HG02588 (cell line): ENCODE data around the gene FGF5.
"Not testable (repeated sequence)": the region's sequence is repeated elsewhere in the genome, so short reads cannot be mapped to it uniquely, and the experiment has no call there.

Experiments
- ATAC-seq: cut with Tn5 transposase; IDR thresholded peaks from one replicate; pipeline ENCODE4 v1.9.1; 2021; ENCODE audit warnings: mild to moderate bottlenecking, moderate library complexity; ENCODE audit not compliant: unreplicated experiment

The FGF5 gene, protein sequence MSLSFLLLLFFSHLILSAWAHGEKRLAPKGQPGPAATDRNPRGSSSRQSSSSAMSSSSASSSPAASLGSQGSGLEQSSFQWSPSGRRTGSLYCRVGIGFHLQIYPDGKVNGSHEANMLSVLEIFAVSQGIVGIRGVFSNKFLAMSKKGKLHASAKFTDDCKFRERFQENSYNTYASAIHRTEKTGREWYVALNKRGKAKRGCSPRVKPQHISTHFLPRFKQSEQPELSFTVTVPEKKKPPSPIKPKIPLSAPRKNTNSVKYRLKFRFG

DNA sequence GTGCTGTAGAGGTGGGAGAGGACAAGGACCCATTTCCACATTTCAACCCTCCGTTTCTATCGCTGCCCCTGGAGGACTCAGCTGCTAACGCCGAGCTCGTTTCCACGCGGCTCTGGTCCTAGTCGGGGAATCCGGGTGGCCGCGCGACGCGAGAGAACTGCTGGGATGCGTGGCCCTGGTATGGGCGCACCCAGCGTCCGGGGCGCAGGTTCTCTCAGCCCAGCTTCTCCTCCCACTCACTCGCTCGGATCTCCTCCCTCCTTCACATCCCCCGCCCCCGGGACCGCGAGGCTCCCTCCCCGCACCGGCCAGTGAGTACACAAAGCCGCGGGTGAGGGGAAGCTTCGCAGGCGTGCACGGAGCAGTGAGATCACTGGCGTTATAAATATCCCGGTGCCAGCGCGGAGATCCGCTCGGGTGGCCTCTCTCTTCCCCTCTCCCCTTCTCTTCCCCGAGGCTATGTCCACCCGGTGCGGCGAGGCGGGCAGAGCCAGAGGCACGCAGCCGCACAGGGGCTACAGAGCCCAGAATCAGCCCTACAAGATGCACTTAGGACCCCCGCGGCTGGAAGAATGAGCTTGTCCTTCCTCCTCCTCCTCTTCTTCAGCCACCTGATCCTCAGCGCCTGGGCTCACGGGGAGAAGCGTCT is at the start of gene FGF5:
Gene FGF5, plus strand, starts transcription at position 412 of the 649 bp plus-strand sequence. Its CDS starts 161 bp downstream, at position 573.
- ATAC-seq = no peak

DNA sequence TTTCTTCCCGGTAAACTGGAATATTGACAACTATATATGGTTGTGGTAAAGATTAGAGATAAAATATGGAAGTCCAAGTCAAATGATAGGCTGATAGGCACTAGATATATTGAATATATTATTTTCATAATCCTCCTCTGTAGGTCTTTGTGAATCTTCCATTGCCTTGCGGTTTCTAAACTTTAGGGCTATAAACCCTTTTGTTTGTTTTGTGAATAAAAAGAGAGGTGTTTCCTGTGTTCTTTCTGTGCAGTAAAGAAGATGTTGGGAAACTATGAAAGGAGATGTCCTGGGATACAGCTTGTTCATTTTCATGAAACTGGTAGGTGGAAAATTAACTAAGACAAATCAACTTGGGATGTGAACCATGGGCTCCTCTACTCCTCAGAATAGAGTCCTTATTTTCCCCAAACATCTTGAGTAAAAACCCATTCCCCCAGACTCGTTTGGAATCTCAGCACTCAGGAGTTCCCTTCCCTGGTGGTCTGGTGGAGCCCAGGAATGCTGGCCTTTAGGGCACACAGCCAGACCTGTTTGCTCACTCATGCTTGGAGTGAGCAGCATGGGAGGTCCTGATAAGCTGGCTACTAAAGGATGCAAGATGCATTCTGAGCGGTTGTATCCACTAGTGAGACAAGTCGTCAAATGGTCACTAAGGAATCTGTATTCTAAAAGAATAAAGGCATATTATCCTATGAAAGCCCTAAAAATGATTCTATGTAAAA is 47.0 kb upstream of the FGF5 start:
- no peak for ATAC-seq

DNA sequence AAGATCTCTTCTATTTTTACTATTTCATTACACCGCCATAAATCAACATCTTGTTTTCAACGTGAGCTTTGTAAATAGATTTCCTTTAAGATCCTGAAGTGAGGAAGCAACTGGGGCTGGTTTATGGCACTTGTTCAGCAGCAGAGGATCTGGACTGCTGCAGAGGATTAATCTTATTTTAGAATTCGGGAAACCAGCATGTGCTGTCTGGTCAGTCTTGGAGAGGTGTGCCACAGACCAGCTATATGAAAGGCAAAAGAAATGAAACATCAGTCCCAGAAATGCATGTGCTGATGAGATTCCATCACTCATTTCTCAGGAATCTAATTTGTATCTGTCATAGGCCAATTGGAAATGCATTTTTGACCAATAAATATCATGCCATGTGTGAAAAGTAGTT is 45.8 kb upstream of the FGF5 start:
- ATAC-seq = no peak

DNA sequence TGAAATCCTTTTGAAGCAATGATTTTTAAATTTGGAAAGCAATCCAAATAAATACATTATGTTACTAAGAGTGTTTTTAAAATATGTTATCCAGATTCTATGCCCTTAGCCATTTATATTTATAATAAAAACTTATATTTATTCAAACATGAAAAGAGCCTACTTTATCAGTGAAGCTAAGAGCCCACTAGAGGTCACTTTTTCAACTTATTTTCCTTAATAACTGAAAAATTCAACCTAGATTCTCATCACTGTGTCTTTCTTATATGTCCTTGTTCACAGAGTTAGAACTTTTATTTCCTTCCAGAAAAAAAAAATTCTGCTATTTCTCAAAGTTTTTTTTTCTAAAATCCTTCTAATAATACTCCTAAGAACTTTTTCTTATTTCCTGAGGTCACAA is 45.3 kb upstream of the FGF5 start:
- no peak for ATAC-seq

DNA sequence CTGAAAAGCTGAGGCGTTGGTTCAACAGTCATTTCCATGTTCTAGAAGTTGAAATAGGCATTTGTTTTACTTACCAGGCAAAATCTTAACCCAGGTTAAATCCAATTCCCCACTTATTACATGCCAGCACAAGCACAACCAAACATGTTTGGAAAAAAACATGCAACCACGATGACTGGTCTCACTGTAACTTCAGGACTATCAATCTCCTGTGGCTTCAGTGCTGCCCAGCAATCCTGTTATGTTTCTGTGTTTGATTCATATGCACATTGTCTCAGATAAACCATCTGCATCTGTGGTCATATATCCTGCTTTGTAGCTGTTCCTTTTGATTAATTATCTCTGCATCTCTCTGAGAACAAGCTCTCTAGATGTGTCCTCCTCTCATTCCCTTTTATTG is 40.9 kb upstream of the FGF5 start:
- no peak for ATAC-seq

DNA sequence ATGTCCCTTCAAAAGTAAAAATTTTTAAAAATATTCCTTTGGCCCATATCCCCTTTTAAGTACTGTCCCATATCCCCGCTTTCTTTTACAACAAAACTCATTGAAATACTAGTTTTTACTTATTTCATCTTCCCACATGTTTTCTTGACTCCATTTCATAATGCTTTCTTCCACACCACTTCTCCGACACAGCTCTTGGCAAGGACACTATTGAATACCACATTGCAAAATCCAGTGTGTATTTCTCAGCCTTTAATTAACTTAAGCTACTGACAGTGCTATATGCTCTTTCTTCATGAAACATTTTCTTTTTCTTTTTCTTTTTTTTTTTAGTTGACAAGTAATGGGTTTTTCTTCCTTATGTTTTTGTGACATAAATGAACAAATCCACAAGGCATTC is 40.4 kb upstream of the FGF5 start:
- ATAC-seq = no peak

DNA sequence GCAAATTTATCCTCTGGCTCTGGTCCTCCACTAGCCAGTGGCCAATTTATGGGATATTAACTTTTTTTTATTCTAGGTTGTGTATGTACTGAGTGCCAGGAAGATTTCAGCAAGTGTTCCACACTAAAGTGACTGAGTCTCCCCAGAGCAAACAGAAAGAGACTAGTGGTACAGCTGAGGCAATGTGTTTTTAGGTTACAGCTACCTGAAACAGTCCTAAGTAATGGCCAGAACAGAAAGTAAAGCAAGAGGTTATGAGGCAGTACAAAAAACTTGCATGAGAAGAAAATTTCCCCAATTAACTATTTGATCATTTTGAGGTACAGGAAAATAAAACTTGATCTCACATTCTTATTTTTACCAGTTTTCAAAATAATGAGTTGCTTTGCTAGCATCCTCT is 38.0 kb upstream of the FGF5 start:
- ATAC-seq = no peak

DNA sequence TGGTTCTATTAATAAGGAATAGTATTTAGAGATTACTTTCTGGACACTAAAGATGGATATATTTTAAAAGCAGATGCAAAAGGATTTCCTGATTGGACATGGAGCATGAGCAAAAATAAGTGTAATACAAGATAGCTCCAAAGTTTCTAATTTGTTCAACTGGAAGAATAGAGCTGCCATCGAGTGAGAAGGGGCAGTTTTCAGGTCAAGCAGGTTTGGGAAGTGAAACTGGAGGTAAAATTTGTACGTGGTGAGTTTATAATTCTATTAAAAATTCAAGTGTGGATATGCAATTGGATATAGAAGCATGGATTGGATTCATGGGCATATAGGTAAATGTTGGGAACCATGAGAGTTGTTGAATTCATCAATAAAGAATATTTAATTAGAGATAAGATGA is 37.3 kb upstream of the FGF5 start:
- ATAC-seq = no peak

DNA sequence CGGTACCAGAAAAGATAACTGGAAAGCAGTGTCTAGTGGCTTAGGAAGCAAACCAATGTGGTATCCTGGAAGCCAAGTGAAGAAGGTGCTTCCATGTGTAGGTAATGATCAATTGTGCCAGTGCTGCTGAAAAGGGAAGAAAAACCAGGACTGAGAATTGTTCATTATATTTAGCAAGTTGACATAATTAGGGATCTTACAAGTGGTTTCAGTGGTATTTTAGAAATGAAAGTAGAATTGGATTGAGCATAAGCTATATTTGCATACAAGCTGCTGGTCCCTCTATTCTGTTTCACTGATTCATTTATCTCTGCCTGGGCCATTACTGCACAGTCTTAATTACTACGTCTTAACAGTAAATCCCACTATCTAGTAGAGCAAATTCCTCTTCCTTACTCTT is 36.9 kb upstream of the FGF5 start:
- no peak for ATAC-seq

DNA sequence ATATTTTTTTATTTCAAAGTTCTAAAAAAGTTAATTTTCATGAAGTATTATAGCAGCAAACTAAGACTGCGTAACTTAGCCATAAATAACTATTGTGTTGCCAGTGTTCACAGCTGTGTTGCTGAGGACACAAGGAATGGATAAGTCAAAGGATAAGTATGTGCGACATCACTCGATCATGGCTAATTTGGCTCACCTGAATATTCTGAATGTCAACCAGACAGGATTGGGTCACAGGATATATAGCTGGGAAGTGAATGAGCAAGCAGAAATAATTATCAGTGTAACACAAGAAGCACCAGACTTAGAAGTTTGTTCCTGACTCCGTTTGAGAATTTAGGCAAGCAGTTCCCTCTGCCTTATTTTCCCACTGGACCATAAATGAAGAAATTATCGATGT is 35.3 kb upstream of the FGF5 start:
- ATAC-seq = no peak

DNA sequence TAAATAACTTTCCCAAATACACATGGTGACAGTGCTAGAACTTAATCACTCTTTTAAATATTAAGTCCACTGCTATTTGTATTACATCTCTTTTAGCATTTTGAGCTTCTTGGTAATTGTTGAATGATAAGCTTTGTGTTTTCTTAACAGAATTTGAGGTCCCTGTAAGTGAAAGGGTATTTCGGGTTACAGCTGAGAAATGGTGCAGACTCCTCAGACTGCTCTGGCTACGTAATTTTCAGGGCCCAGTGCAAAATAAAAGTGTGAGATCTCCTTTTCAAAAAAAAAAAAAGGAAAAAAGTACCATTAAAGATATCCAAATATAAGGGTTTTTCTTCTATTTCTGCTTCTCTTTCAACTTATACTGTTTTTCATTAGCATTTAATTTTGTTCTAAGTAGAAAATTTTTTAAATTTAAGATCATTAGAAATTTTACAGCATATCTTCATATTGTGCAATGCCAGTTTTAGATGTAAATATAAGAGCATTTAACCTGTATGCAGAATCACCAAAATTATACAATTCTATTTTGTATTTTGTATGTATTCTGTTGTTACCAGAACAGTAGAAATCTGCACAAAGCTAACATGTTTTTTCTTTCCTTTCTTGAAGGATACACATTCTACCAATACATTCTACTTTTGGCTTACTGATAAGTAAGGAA is 33.6 kb upstream of the FGF5 start:
- no peak for ATAC-seq

DNA sequence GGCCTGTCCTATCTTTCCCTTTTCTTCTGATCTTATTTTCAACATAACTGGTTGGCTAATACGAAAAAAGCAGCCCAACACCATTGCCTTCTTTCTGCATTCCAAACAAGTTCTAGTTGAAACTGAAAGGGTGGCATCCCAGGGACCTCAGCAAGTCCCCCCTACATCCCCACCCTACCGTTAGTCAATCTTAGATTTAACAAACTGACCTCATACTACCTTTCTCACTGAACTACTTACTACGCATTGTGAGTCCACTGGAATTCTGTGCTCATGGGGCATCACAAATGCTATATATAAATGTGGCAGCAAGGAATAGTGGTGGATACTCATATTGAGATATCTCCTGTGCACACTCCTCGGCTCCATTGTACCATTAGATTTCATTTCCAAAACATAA is 33.1 kb upstream of the FGF5 start:
- no peak for ATAC-seq

DNA sequence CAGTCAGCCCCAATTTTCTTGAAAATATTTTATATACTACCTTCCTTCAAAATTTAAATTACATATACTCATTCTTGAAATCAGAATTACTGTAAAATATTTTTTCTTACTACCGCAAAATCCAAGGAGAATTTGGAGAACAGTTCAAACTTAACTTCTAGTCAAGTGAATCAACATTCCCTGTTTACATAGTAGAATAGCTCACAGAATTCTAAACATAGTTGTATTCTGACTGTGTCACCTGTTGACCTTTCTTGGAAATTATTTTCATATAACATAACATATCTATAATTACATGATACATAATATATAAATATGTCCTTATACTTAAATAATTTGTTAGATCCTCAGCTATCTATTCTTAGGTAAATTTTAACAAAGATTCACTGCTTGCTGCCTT is 31.0 kb upstream of the FGF5 start:
- no peak for ATAC-seq

DNA sequence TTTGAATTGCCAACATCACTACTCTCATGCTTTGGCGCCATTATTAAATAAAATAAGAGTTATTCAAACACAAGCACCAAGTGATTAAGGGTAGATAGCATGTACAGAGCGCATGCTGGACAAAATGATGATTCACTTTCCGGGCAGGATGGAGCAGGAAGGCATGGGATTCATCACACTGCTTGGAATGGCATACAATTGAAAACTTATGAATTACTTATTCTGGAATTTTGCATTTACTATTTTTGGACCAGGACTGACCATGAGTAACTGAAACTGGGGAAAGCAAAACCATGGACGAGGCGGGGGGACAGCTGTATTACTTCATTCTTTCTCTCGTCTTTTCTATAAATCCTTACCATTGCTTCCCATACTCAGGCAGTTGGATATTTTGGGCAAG is 28.5 kb upstream of the FGF5 start:
- no peak for ATAC-seq

DNA sequence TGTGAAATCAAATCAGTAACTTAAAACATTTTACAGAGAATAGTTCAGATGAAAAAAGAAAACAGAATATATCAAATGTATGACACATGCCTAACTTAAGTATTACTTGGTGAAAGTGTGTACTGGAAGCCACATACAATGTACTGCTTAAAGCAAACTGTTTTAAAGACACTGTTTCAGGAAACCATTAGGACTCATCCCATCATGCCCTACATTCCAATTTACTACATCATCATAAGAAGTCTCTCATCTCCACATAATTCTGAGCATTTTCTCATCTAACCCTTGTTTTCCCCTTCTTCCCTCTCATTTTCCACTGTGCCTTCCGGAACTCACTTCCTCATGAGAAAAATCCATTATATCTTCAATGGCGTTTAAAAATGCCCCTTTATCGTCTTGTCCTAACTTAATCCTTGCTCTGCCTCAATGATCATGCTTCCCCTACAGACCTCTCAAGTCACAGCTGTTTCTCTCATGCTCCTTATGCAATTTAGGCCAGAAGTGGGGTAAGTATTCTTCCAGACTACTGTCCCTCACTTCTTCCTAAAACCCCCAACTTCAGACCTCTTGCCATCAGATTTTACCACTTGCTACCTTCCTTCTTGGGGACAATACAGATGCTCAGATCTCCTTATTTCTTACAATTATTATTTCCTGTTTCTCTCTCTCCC is 26.8 kb upstream of the FGF5 start:
- no peak for ATAC-seq

DNA sequence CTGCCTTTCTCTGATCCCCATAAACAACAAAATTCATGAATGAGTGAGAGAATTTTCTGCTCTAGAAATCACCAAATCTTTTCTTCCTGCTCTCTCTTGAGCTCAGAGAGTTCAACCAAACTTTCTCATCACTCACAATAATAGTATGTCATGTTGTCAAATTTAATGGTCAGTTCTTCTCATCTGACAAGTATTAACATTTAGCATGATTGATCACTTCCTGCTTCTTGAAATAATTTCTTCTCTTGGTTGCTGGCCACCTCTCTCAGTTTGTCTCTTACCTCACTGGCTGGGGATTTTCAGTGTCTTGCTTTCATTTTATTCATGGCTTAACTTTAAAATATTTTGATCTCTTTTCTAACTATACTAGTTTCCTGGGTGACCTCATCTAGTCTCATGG is 25.5 kb upstream of the FGF5 start:
- ATAC-seq = no peak

DNA sequence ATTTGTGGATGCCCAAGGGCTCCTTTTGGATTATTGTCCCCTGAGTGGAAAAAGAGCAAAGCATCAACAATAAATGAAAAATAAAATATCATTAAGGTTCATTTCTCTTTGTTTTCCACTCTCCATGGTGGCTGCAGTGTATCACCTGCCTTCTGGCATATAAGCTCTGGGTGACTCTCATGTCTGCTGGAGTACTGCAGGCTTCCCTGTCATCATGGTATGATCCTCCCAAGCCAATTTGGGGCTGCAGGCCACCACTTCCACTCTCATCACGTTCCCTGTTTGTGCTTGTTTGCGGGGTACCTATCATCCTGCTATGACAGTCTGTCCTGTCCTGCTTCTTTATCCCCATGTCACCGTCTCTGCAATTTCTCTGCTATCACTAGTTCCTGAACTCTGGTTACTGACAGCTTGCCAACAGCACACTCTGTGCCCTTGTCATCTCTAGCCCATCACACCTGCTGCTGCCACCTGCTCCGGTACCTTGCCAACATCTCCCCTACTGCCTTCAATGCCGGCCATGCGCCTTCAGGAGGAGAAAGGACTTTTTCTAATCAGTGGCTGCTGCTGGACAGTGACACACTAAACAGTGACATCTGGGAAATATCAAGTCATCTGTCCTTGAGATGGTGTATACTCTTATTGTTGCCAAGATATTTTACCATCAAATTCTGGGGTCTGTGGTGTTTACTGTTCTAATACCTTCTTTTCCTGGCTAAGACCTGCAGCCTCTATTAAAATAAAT is 23.0 kb upstream of the FGF5 start:
- ATAC-seq = no peak

DNA sequence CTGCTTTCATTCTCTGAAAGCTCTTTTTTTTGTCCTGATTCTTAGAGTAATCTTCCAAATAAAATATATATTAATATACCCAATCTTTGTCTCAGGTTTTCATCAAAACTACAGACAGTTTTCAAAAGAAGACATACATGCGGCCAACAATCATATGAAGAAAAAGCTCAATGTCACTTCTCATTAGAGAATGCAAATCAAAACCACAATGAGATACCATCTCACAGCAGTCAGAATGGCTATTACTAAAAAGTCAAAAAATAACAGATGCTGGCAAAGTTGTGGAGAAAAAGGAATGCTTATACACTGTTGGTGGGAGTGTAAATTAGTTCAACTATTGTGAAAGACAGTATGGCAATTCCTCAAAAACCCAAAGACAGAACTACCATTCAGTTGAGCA is 19.0 kb upstream of the FGF5 start:
- ATAC-seq = not testable (repeated sequence)

DNA sequence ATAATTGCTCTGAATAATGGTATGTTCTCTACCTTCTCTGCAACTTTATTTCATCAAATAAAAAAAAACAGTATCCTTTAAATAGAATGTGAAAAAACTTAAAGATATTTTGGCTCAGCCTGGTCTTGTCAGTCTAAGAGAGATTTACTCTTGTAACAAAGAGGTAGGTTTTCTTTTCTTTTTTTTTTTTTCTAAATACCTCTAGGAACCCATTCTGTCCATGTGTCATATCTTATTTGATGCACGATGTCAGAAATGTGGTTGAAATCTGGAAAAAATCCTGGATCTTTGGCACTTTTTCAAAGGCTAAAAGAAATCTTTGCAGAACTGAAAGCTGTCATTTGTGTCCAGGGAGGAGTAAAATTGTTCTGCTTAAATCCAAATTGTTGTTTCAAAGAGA is 17.3 kb upstream of the FGF5 start:
- no peak for ATAC-seq

DNA sequence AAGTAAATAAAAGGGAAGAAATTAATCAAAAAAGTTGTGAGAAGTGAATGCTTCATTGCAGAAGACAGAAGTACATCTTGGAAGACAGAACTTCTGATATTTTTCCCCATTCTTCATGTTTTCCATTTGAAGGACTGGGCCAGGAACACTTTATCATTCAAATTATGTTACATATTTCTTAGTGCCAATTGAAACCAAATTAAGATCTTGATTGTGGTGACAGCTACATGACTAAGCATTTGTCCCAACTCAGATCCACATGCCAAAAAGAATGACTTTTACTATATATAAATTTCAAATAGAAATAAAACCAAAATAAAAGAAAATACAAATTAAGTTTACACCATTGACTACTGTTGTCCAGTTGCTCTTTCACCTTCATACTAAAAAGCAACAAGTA is 14.0 kb upstream of the FGF5 start:
- no peak for ATAC-seq

DNA sequence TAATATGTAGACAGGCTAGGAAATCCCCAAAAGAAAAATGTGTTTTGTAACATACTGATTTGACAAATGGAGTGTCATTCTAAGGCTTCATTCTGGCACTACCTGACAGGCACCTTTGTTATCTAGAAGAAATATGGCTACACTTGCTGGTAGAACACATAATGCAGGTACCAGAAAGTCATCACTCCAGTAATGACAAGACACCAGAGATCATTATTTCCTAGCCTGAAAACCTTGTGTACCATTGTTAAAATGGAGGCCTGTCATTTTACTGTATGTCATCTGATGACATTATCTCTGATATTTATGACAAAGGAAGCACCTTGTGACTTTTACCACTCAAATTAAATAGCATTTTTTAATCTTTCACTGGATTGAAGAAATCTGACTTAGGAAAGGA is 13.5 kb upstream of the FGF5 start:
- ATAC-seq = no peak
